Fibroblast of lung (primary cell): Measurements from ENCODE around the gene BCL2L11. TPM values are rescaled to one million over a fixed set of nuclear protein-coding genes. Genes with fewer than 3 reads are reported as not detected.

Experiments used
- DNase-seq, 2 donors: peaks; one replicate each; pipeline versions ENCODE4 v3.0.0 to v3.0.0-alpha.2; 2010; ENCODE audit warnings: low read depth in 2 of 2
- H2AFZ ChIP-seq: 2 replicates; pipeline ENCODE4 v1.5.1; 2012; ENCODE audit warnings: low read length, control low read depth, inconsistent platforms
- H3K27ac ChIP-seq: 2 replicates; pipeline ENCODE4 v1.5.1; 2011; ENCODE audit warnings: low read length, control low read depth; ENCODE audit not compliant: insufficient read depth
- H3K27me3 ChIP-seq: 2 replicates; pipeline ENCODE4 v1.5.1; 2011; ENCODE audit warnings: mild to moderate bottlenecking, low read length; ENCODE audit not compliant: control insufficient read depth, insufficient read depth
- H3K36me3 ChIP-seq: 2 replicates; pipeline ENCODE4 v1.5.1; 2011; ENCODE audit warnings: low read length; ENCODE audit not compliant: control insufficient read depth, insufficient read depth
- H3K4me1 ChIP-seq: 2 replicates; pipeline ENCODE4 v1.5.1; 2011; ENCODE audit warnings: low read length; ENCODE audit not compliant: control insufficient read depth, insufficient read depth; ENCODE audit errors: extremely low read depth
- H3K4me2 ChIP-seq: 2 replicates; pipeline ENCODE4 v1.5.1; 2011; ENCODE audit warnings: low read length, control low read depth; ENCODE audit not compliant: insufficient read depth; ENCODE audit errors: extremely low read depth
- H3K4me3 ChIP-seq, 4 experiments: fragments of 200-600 bp in 1 of 4; sonication (generic) in 1 of 4; replicated peaks in 1 of 4; 2 replicates each; pipeline ENCODE4 v1.5.1; 2011 to 2016; ENCODE audit warnings: low read length in 4 of 4, low read depth in 3 of 4, mild to moderate bottlenecking in 3 of 4, control low read depth in 2 of 4, inconsistent platforms in 1 of 4, mixed read lengths in 1 of 4; ENCODE audit not compliant: insufficient read depth in 1 of 4; ENCODE audit errors: control extremely low read depth in 1 of 4
- H3K79me2 ChIP-seq: 2 replicates; pipeline ENCODE4 v1.5.1; 2012; ENCODE audit warnings: mild to moderate bottlenecking, low read length, inconsistent platforms; ENCODE audit not compliant: control insufficient read depth, insufficient read depth
- H3K9ac ChIP-seq: 2 replicates; pipeline ENCODE4 v1.5.1; 2011; ENCODE audit warnings: mild to moderate bottlenecking, low read length, control low read depth; ENCODE audit not compliant: insufficient read depth
- H3K9me3 ChIP-seq: 2 replicates; pipeline ENCODE4 v1.5.1; 2012; ENCODE audit warnings: low read depth, low read length; ENCODE audit not compliant: control insufficient read depth, insufficient read depth
- H4K20me1 ChIP-seq: 2 replicates; pipeline ENCODE4 v1.5.1; 2011; ENCODE audit warnings: low read length; ENCODE audit not compliant: control insufficient read depth, insufficient read depth; ENCODE audit errors: extremely low read depth
- CTCF ChIP-seq, 2 donors: IDR thresholded peaks in 1 of 2; conservative IDR thresholded peaks in 1 of 2; 1 replicate in 1 of 2; 2 replicates in 1 of 2; pipeline ENCODE4 v1.5.1; 2011 to 2012; ENCODE audit warnings: low read length in 2 of 2, control low read depth in 1 of 2, inconsistent platforms in 1 of 2, low read depth in 1 of 2, mild to moderate bottlenecking in 1 of 2
- EZH2 ChIP-seq: IDR thresholded peaks from 2 replicates; pipeline ENCODE4 v1.5.1; 2012; ENCODE audit warnings: low read length, control low read depth, mild to moderate bottlenecking; ENCODE audit errors: missing control alignments
- polyA plus RNA-seq, 2 donors: library from polyadenylated mRNA; depleted of rRNA in 1 of 2; stranded (reverse) in 1 of 2; unstranded in 1 of 2; fragments of >200 nt; gene quantifications; 2 replicates each; pipeline ENCODE4 v1.2.1, GENCODE V29; 2011 to 2012; ENCODE audit warnings: missing spikeins in 1 of 2
- total RNA-seq: library from RNA; depleted of rRNA; stranded (reverse); fragments of >200 nt; gene quantifications from 2 replicates; pipeline ENCODE4 v1.2.1, GENCODE V29; 2014

The BCL2L11 gene
- total and polyA plus RNA-seq, 2 donors (not counting 1 experiment from before 2014, with no cell fraction given), result 1.5 to 10.2 TPM

GRCh38 chr2:111143843-111144198 lies 23.1 kb downstream of the BCL2L11 start:
- no peaks in the 10 kb centered on the region for H3K79me2 ChIP-seq
- H3K36me3 ChIP-seq, result no peaks in the 10 kb centered on the region
- H3K4me2 ChIP-seq, result no peak overlapping the region
- no peaks in the 10 kb centered on the region for H3K27me3 ChIP-seq
- TF ChIP-seq EZH2 (no peak), CTCF (conservative IDR thresholded peaks at IDR 0.05 in 1 of 2, IDR thresholded peaks at IDR 0.05 in 1 of 2; ENCODE audit: low read depth in 1 of 2, low read length in 2 of 2) (no peak)
- no peaks in the 10 kb centered on the region for H3K4me1 ChIP-seq
- H3K9ac ChIP-seq, result no peak overlapping the region
- H3K4me3 ChIP-seq, result no peak overlapping the region
- H2AFZ ChIP-seq, result no peak overlapping the region
- no peaks in the 10 kb centered on the region for H3K9me3 ChIP-seq
- H4K20me1 ChIP-seq, result no peaks in the 10 kb centered on the region
- no peak for DNase-seq
- H3K27ac ChIP-seq, result no peak overlapping the region

GRCh38 chr2:111145103-111145760 lies 24.5 kb downstream of the BCL2L11 start:
- H2AFZ ChIP-seq, result no peak overlapping the region
- H3K4me2 ChIP-seq, result no peak overlapping the region
- H3K27me3 ChIP-seq, result no peaks in the 10 kb centered on the region
- H3K9ac ChIP-seq, result no peak overlapping the region
- H3K4me3 ChIP-seq, result no peak overlapping the region
- no peaks in the 10 kb centered on the region for H3K79me2 ChIP-seq
- no peaks in the 10 kb centered on the region for H3K9me3 ChIP-seq
- H3K4me1 ChIP-seq, result no peaks in the 10 kb centered on the region
- no peaks in the 10 kb centered on the region for H3K36me3 ChIP-seq
- no peak overlapping the region for H3K27ac ChIP-seq
- no peaks in the 10 kb centered on the region for H4K20me1 ChIP-seq
- TF ChIP-seq CTCF (conservative IDR thresholded peaks at IDR 0.05 in 1 of 2, IDR thresholded peaks at IDR 0.05 in 1 of 2; ENCODE audit: low read depth in 1 of 2, low read length in 2 of 2), result no peak
- no peak for DNase-seq

DNA sequence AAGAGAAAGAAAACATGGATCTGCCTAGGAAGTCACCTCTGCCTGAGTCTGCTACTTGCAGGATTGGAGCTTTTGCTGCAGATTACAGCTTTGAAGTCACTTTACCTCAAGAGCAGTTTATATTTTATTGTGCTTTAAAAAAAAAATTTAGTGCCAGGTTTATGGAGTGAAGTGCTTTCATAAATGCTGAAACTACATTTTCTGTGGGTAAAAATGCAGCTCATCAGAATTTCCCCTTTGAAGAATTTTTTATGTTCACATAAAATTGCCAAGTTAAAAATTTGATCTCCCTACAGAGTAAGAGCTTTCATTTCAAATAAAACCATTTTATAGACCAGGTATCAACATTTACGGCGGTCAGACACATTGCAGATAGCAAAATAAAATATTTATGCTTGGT lies 25.2 kb downstream of the BCL2L11 start:
- no peaks in the 10 kb centered on the region for H3K27me3 ChIP-seq

More for the DNA sequence above, 25.2 kb downstream of the BCL2L11 start:
- H3K4me2 ChIP-seq, result no peak overlapping the region
- DNase-seq, result no peak
- no peaks in the 10 kb centered on the region for H3K4me1 ChIP-seq
- no peaks in the 10 kb centered on the region for H3K79me2 ChIP-seq
- no peaks in the 10 kb centered on the region for H3K36me3 ChIP-seq
- TF ChIP-seq EZH2 (no peak), CTCF (conservative IDR thresholded peaks at IDR 0.05 in 1 of 2, IDR thresholded peaks at IDR 0.05 in 1 of 2; ENCODE audit: low read depth in 1 of 2, low read length in 2 of 2) (no peak)
- H3K9me3 ChIP-seq, result no peaks in the 10 kb centered on the region
- no peak overlapping the region for H3K9ac ChIP-seq
- no peak overlapping the region for H3K4me3 ChIP-seq
- H2AFZ ChIP-seq, result no peak overlapping the region
- no peaks in the 10 kb centered on the region for H4K20me1 ChIP-seq
- H3K27ac ChIP-seq, result no peak overlapping the region
